ENCODE results near the gene OSBPL5.

OSBPL5 gene

GRCh38 chr11:3197044-3197695, 32.1 kb upstream of the OSBPL5 start:
- no peak overlapping the region for H3K4me3 ChIP-seq (ENCODE audit: low read depth, low read length)
- no peak for TF ChIP-seq CTCF (IDR thresholded peaks at IDR 0.05; ENCODE audit: insufficient read depth, low read depth, low read length, missing control alignments)
- no peak for DNase-seq (ENCODE audit: low read depth)

GRCh38 chr11:3196161-3197043, 31.3 kb upstream of the OSBPL5 start:
- TF ChIP-seq CTCF (IDR thresholded peaks at IDR 0.05; ENCODE audit: insufficient read depth, low read depth, low read length, missing control alignments), result no peak
- no peak for DNase-seq (ENCODE audit: low read depth)
- no peak overlapping the region for H3K4me3 ChIP-seq (ENCODE audit: low read depth, low read length)

- DNase-seq (ENCODE audit: low read depth), result no peak
- H3K4me3 ChIP-seq (ENCODE audit: low read depth, low read length), result no peak overlapping the region
Measured at GRCh38 chr11:3195251-3196160, 30.4 kb upstream of the OSBPL5 start.

GRCh38 chr11:3194016-3194816, 29.1 kb upstream of the OSBPL5 start:
- H3K4me3 ChIP-seq (ENCODE audit: low read depth, low read length), result no peak overlapping the region
- no peak for TF ChIP-seq CTCF (IDR thresholded peaks at IDR 0.05; ENCODE audit: insufficient read depth, low read depth, low read length, missing control alignments)
- DNase-seq (ENCODE audit: low read depth), result no peak

More at GRCh38 chr11:3195251-3196160, 30.4 kb upstream of the OSBPL5 start:
- TF ChIP-seq CTCF (IDR thresholded peaks at IDR 0.05; ENCODE audit: insufficient read depth, low read depth, low read length, missing control alignments), result no peak

- no peak for TF ChIP-seq CTCF (IDR thresholded peaks at IDR 0.05; ENCODE audit: insufficient read depth, low read depth, low read length, missing control alignments)
- no peak for DNase-seq (ENCODE audit: low read depth)
Measured at GRCh38 chr11:3193373-3194015, 28.4 kb upstream of the OSBPL5 start.

More at GRCh38 chr11:3193373-3194015, 28.4 kb upstream of the OSBPL5 start:
- H3K4me3 ChIP-seq (ENCODE audit: low read depth, low read length), result no peak overlapping the region
